Effector CD8-positive, alpha-beta T cell (primary cell): ENCODE measurements around the gene ABCD3.
"Not testable (repeated sequence)": the region's sequence is repeated elsewhere in the genome, so short reads cannot be mapped to it uniquely, and the experiment has no call there.

Experiments
- DNase-seq: peaks from one replicate; lab custom pipeline; 2025; lab: John Stamatoyannopoulos, UW

Gene ABCD3

GRCh38 chr1:94413311-94413710 is 4.9 kb upstream of the ABCD3 start:
- no peak for DNase-seq

GRCh38 chr1:94416901-94417727 is 1.1 kb upstream of the ABCD3 start:
- no peak for DNase-seq

GRCh38 chr1:94417728-94417977 is 536 bp upstream of the ABCD3 start:
- DNase-seq, result no peak

GRCh38 chr1:94418664-94419655 is 771 bp downstream of the ABCD3 start:
- peak; percentile 27 for DNase-seq

GRCh38 chr1:94422115-94422820 is 4.1 kb downstream of the ABCD3 start:
- no peak for DNase-seq

GRCh38 chr1:94425821-94426484 is 7.8 kb downstream of the ABCD3 start:
- no peak for DNase-seq

GRCh38 chr1:94426485-94426870 is 8.3 kb downstream of the ABCD3 start:
- DNase-seq, result not testable (repeated sequence)

- no peak for DNase-seq
Measured at GRCh38 chr1:94428441-94428840, 10.3 kb downstream of the ABCD3 start.

- DNase-seq, result not testable (repeated sequence)
Measured at GRCh38 chr1:94428927-94429528, 10.8 kb downstream of the ABCD3 start.

GRCh38 chr1:94430066-94430465 is 11.9 kb downstream of the ABCD3 start:
- DNase-seq, result not testable (repeated sequence)

GRCh38 chr1:94433866-94434265 is 15.7 kb downstream of the ABCD3 start:
- no peak for DNase-seq

- no peak for DNase-seq
Measured at GRCh38 chr1:94434365-94435045, 16.3 kb downstream of the ABCD3 start.

GRCh38 chr1:94438692-94439276 is 20.6 kb downstream of the ABCD3 start:
- DNase-seq, result no peak

GRCh38 chr1:94440088-94440487 is 21.9 kb downstream of the ABCD3 start:
- DNase-seq, result no peak

GRCh38 chr1:94443067-94443466 is 24.9 kb downstream of the ABCD3 start:
- not testable (repeated sequence) for DNase-seq

- DNase-seq, result not testable (repeated sequence)
Measured at GRCh38 chr1:94444819-94445218, 26.6 kb downstream of the ABCD3 start.

GRCh38 chr1:94445733-94446132 is 27.5 kb downstream of the ABCD3 start:
- not testable (repeated sequence) for DNase-seq

GRCh38 chr1:94446177-94446576 is 28.0 kb downstream of the ABCD3 start:
- DNase-seq, result not testable (repeated sequence)

GRCh38 chr1:94448741-94449140 is 30.6 kb downstream of the ABCD3 start:
- DNase-seq, result not testable (repeated sequence)

- no peak for DNase-seq
Measured at GRCh38 chr1:94456736-94457135, 38.5 kb downstream of the ABCD3 start.
